ENCODE measurements around the gene SNF8. TPM values are rescaled to one million over a fixed set of nuclear protein-coding genes. Genes with fewer than 3 reads are reported as not detected.

The SNF8 gene
- total RNA-seq, 1 experiment from 2014 or later = 108 TPM

DNA sequence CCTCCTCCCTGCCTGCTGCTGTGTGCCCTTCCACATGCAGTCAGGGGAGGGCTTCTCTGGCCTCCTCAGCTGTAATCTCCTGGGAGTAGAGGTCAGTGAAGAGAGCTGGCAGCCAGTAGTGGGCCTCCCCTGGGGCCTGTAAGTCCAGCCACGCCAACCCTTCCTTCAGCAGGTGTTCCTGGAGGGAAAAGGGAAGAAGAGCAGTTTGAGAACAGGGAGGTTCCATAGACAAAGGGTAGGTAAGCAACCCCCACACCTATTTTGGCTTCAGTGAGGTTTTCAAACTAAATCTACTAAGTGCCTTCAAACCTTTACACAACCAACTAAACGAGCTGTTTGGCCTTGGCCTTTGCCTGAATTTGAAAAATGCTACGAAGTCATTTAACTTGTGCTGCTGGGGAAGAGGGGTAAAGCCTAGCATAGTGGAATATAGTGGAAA, 14.2 kb downstream of the SNF8 start:
- DNase-seq (ENCODE audit: extremely low read depth, low read depth) = no peak

DNA sequence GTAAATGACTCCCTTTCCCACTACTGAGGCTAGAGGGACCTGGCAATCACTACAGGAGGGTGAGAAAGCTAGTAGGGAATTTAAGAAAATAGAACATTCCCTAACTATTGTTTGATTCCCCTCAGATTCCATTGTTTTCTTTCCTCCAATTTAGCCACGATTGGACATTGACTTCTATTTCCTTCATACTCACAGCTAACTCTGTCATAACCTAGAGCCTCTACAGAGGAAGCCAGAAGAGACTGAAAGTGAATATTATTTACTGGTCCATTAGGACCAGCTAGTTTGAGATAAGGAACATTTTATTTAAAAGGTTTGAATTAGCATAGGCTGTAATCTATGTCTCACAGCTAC, 14.9 kb downstream of the SNF8 start:
- no peak for DNase-seq (ENCODE audit: extremely low read depth, low read depth)

DNA sequence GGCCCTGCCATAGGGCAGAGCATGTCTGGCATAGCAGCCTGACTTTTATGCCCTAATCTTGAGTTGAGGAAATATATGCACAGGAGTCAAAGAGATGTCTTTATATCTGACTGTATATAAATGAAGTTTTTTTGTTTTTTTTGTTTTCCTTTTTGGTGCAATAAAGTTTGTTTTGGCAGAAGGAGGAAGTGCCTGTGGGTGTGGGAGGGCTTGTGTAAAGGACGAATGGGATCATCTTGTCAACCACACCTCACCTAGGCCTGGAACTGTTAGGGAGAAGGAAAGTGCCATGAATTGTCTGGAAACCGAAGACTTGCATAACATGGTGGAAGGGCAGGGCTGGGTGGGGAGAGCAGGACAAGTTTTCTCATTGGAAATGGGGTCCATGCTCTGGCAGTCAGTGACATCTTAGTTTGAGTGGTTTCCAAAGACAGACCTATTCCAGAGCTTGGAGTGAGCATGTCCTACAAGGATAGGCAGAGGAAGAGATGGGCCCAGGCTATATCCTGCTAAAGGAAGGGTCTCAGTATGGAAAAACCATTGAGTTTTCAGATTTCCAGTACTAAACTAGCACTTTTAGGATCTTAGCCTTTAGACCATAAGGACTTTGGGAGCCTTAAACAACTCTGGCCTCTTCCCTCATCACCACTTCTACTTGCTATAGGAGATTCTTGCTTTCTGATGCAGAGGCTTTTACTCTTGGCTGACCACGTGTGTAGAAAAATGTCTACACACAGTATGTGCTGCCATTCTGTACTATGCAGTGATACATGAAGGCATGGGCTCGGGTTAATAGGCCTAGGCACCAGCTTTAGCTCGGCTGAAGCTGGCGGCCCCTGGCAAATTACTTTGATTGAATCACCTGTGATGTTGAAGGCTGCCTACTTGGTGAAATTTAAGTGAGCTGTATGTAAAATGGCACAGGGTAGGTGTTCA, 15.5 kb downstream of the SNF8 start:
- DNase-seq (ENCODE audit: extremely low read depth, low read depth) = no peak

DNA sequence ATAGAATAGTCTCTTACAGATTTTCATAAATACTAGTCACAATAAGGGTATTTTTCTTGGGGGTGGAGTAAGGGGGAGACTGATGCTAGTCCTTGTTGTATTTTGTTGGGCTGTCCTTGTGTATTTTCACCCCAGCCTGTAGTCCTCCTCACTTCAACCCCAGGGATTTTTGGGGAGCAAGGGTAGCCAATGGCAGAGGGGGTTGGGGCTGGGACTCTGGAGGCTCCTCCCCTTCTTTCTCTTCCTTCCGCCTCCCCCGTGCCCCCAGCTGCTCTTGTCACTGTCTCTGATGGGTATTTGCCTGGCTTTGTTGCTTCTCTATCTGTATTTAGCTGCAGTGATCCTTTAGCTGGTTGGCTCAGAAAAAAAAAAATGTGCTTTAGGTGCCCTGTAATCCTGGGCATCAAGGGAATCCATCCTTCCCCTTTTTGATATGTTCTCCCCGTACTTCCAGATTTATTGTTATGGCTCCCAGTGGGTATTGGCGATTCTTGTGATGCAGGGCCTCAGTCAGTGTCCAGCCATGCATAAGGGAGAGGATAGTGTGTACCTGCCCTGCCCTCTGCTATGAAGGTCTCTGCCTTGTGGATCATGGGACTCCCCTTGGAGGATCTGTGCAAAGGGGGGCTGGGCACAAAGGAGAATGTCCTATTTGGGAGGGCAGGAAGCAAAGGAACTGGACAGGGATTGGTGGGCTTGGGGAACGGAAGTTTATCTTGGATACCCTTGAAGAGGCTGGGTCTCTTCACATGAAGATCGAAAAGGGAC, 16.5 kb downstream of the SNF8 start:
- no peak for DNase-seq (ENCODE audit: extremely low read depth, low read depth)

DNA sequence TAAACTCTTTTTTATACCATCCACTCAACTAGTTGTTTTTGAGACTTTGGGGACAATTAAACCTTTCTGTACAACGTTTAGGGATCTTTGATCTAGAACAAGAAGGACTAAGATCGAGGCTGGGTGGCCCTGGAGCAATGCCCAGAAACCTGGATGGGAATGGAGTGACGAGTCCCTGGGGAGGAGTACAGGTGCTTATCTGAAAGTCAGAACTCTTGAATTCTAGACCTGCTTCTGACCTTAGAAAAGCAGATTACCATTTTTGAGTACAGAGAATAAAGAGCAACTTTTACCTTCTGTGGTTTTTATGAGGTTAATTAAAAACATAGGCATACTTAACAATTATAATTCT, 18.7 kb downstream of the SNF8 start:
- DNase-seq (ENCODE audit: extremely low read depth, low read depth) = no peak

DNA sequence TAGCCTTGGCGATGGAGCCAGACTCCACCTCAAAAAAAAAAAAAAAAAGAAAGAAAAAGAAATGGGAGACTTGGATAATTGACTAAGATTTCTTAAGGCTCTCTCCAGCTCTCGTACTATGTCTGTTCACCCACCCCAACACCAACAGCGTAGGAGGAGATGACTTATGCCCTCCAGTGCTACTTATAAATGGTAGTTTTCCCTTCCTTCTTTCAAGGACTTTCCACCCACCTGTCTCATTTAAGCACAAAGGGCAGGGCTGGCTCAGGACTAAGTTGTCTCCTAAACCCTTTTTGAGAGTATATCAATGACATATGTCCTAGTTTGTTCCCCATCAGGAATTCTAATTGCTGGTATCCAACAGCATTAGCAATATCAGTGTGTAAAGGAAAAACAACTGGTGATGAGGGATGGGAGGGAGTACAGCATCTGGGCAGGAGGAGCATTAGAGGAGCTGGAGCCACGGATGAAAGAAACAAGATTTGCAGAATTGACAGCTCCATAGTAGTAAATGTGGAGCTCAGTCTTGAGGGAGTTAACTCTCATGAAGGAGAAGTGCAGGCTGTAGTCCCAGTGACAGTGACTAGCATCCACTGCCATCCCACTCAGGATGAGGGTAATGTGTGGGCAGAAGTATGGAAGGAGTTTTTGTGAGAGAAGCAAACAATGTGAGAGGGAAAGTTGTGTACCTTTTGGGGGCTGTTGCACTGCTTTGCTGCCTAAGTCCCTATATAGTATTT, 19.2 kb downstream of the SNF8 start:
- no peak for DNase-seq (ENCODE audit: extremely low read depth, low read depth)

DNA sequence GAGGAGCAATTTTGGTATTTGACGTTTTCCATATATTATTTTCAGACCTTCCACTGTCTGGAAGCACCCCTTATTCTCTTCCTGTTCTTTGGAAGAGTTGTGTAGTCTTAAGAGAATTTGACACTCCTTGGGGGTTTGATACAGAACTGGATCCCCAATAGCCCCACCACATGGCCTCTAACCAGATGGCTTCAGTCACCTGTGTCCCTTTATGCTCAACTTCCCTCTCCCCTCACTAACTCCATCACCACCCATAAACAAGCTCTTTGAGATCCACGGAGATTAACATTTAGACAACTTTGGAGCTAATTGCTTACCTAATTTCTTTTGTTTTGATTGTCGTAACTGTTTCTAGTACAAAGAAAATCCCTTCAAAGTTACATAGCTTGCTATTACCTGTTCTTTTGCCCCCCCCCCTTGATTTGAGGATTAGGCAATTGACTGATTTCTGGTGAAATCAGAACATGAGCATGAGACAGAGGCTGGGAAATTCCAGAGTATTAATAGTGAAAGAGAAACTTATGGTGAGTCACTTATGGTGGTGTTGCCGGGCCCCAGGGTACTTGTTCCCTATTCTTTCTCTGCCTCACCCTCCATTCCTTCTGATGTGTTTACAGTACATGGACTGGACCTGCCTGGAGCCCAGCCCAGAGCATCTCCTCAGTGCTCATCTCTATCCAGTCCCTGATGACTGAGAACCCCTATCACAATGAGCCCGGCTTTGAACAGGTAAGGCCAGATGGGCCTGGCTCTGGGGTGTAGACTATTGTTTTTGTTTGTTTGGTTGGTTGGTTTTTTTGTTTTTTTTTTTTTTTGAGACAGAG, 29.0 kb downstream of the SNF8 start:
- DNase-seq (ENCODE audit: extremely low read depth, low read depth) = no peak

DNA sequence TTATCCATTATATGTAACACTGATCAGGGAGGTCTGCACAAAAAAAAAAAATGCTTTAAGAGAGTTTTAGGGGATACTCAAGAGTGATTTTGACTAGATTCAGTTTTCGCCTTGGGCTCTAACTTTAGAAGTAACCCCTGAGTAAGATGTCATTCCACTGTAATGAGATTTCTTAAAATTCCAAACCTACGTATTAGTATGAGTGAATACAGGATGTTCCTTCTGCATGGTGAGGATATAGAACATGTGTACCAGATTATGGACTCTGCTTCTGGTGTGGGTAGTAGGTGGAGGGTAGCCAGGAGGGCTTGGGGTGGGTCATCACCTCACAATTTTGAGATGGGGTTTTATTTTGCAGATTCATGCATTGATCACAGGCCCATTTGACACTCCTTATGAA, 32.2 kb downstream of the SNF8 start:
- DNase-seq (ENCODE audit: extremely low read depth, low read depth) = no peak

DNA sequence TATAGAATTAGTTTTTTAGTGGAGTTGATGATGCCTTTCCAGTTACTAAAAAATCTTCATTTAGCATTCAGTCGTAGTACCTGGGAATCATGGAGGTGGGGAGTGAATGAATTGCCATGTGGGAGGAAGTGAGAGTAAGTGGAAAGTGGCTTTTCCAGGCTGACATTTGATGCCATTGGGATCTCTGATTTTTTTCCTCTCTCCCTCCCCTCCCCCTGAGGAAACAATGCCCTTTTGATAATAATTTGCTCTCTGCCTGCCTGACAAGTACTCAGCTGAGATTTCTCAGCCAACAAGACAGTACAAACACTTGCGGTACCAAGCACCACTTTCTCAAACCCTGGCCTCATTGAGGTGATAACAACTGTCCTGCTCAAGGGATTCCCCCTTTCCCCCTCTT, 34.3 kb downstream of the SNF8 start:
- DNase-seq (ENCODE audit: extremely low read depth, low read depth) = no peak

DNA sequence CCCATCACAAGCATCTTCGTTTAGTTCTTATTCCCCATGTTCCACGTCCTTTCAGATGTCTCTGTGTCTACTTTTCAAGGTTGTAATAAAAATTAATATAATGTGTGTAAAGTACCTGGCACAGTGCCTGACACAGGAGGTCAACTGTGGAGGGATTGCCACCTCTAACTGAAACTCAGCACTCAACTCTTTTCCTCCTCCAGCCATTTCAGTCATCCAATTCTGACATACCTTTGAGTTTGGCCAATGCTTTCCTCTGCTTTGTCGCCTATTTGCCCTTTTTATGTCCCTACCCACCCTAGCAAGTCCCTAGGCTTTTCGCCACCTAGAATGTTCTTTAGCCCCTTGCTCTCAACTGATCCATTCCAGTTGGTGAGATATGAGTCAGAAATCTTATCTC, 34.9 kb downstream of the SNF8 start:
- no peak for DNase-seq (ENCODE audit: extremely low read depth, low read depth)

DNA sequence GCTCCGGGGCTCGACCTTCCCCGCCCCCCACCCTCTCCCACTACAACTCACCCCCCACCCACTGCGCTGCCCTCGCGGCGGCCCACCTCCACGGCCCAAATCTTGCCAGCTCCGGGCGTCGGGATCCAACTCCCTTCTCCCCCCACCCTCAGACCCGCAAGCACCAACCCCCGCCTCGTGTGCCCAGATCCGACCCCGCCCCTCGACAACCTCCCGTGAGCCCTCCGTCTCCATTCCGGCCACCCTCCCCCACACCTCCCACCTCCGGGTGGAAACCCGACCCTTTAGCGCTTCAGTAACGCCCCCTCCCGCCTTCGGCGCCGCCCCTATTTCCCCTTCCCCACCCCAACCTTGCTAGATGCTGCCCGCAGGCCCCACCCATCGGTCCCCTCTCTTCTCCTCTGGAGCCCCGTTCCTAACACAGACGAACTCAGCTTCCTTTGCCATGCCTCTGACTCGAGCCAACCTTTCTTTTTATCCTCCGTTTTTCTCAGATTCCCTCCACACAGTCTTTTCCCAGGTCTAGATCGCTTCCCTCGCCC, 35.7 kb downstream of the SNF8 start:
- DNase-seq (ENCODE audit: extremely low read depth, low read depth) = peak; percentile 51

DNA sequence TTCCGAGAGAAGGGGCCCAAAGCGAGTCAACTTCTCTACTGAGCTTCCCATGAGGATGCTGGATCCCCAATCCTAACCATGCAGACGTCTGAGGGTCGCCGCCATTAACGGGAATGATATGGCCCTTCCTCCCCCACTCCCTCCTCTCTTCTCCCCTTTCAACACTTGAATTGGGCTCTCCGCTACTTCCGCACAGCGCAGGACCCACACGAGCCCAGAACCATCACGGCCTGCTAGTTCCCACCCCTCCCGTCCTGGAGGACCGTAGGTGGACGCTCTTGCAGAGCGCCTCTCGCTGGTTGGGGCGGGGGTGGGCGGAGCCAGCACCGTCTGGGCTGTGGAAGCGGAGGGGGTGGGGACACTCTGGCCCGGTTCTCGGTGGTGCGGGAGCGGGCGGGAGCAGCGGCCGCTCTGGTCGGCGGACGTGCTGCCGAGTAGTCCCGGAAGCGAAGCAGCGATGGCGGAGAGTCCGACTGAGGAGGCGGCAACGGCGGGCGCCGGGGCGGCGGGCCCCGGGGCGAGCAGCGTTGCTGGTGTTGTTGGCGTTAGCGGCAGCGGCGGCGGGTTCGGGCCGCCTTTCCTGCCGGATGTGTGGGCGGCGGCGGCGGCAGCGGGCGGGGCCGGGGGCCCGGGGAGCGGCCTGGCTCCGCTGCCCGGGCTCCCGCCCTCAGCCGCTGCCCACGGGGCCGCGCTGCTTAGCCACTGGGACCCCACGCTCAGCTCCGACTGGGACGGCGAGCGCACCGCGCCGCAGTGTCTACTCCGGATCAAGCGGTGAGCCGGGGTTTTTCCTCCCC, 36.4 kb downstream of the SNF8 start, which contains the start of gene UBE2Z:
Gene UBE2Z, plus strand, starts transcription at position 361 of the 797 bp plus-strand sequence. Its CDS starts 97 bp downstream, at position 458.
- DNase-seq (ENCODE audit: extremely low read depth, low read depth) = peak; percentile 94

DNA sequence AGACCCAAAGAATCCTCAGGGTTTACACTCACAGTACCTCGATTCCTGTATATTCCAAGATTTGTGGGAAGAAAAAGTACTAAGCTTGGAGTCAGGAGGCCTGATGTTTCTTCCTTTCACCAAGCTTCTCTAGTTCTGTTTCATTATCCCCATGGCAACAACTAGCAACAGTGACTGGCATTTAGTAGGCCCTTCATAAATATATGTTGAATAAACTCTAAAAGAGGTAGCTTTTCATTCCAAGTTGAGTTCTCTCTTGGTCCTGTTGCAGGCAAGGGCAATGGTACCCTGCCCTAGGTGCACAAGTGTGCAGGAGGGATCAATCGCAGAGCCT, 37.0 kb downstream of the SNF8 start:
- peak; percentile 26 for DNase-seq (ENCODE audit: extremely low read depth, low read depth)

DNA sequence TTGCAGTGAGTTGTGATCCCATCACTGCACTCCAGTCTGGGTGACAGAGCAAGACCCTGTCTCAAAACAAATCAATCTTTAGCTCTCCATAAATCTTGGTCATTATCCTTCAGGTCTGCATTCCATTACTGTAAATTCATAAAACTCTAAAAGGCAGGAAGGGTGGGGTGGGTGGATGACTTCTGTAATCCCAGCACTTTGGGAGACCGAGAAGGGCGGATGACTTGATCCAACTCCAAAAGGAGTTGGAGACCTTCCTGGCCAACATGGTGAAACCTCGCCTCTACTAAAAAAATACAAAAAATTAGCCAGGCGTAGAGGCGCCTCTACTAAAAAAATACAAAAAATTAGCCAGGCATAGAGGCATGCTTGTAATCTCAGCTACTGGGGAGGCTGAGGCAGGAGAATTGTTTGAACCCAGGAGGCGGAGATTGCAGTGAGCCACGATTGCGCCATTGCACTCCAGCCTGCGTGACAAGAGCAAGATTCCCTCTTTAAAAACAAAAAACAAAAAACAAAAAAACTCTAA, 38.6 kb downstream of the SNF8 start:
- no peak for DNase-seq (ENCODE audit: extremely low read depth, low read depth)

DNA sequence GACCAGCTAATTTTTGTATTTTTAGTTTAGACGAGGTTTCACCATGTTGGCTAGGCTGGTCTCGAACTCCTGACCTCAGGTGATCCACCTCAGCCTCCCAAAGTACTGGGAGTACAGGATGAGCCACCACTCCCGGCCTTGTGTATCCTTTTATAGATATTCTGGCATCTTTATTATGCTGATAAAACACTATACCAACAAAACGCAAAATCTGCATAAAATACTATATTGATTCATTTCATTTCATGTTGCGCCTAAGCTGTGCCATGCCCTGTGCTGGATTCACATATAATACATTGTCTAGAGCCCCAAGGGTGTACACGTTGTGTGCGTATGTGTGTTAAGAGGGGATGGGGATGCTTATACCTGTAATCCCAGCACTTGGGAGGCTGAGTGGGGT, 40.2 kb downstream of the SNF8 start:
- no peak for DNase-seq (ENCODE audit: extremely low read depth, low read depth)

DNA sequence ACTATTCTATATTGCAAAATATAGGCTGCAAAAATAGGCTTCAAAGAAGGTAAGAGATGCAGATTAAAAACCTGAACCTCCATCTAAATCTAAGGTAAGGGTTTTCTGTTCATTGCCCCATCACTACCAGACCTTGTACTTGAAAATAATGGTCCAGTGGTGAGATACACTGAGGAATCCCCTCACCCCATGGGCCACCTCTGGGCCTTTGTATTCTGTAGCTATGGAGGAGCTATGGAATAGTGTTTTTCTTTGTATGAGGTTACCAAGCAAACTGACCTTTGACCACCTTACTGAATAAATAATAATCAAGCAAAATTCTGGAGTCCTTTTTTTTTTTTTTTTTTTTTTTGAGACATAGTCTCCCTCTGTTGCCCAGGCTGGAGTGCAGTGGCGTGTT, 41.2 kb downstream of the SNF8 start:
- no peak for DNase-seq (ENCODE audit: extremely low read depth, low read depth)

DNA sequence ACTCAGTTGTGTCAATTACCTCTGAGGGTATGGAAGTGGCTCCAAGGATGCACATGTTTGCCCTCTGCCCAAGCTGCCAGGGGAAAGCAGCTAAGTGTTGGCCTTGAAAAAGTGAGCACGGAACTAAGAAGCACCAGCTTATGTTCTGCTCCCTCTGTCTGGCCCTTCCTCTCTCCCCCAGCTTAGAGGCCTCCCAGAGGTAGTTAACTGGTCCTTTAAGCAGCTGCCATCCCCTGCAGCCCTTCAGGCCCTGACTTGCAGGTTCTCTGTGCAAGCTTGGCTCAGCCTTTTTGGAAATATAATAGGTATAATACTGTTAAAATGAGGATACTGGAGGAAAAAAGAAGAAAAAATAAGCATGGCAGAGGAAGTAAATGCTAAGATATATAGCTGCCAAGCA, 43.4 kb downstream of the SNF8 start:
- DNase-seq (ENCODE audit: extremely low read depth, low read depth) = no peak

DNA sequence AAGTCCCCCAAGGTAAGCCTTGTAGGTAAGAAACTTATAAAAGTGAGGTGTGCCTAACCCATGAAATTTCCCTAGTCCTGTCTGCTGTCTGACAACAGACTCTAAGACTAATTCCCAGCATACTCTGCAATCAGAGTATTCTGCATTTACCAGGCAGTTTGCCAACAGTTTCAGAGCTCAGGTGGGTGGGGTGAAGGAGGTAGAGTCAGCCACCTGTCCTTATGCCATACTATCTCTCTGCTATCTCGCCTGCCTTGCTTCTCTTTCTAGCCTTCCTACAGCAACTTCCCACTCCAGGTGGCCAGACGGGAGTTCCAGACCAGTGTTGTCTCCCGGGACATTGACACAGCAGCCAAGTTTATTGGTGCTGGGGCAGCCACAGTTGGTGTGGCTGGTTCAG, 49.8 kb downstream of the SNF8 start:
- DNase-seq (ENCODE audit: extremely low read depth, low read depth) = no peak

All from NCI-H460 (cell line).